PFSK-1 (cell line): ENCODE data around the gene SRD5A3.

Source experiments
- FOXP2 ChIP-seq: optimal IDR thresholded peaks from 2 replicates; pipeline ENCODE3; 2011; ENCODE audit warnings: borderline replicate concordance, control low read depth, inconsistent platforms; ENCODE audit not compliant: insufficient read depth; ENCODE audit errors: extremely low read length, extremely low read depth
- POLR2AphosphoS5 ChIP-seq: IDR thresholded peaks from 2 replicates; pipeline ENCODE4 v1.6.1; 2012; ENCODE audit warnings: low read depth, mild to moderate bottlenecking, control low read depth, low read length, moderate library complexity
- TAF1 ChIP-seq: IDR thresholded peaks from 2 replicates; pipeline ENCODE4 v1.6.1; 2012; ENCODE audit warnings: low read length, control low read depth, borderline replicate concordance; ENCODE audit not compliant: insufficient read depth

GRCh38 chr4:55395218-55395528 is 49.1 kb downstream of the SRD5A3 start:
- TF ChIP-seq POLR2AphosphoS5 (no peak), TAF1 (no peak), FOXP2 (no peak)
